ENCODE measurements around the gene OR2V1. TPM values are rescaled to one million over a fixed set of nuclear protein-coding genes. Genes with fewer than 3 reads are reported as not detected.

Gene OR2V1
- total and polyA plus RNA-seq, 2 experiments from 2014 or later = not detected

DNA sequence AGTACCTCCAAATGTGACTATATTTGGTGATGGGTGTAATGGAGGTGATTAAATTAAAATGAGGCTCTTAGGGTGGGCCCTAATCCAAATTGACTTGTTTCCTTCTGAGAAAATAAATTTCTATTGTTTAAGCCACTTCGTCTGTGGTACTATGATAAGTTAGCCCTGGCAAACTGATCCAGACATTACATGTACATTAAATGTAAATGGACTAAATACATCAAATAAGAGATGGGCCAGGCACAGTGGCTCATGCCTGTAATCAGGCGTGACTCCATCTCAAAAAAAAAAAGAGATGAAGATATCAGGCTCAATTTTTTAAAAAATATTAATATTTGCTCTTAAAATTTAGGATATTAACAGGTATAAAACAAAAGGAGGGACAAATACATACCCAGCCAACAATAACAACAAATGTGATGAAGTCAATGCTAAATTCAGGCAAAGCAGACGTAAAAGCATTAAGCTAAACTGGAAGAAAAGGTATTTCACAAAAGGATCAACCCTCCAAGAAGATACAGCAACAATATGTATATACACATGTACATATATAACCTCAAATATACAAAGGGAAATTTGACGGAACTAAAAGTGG lies 5.5 kb upstream of the OR2V1 start:
- no peak for DNase-seq (ENCODE audit: low spot score)
- Histone ChIP-seq H4K20me1 (ENCODE audit: insufficient read depth, poor library complexity, severe bottlenecking) (no peaks in the 10 kb centered on the region), H3K79me2 (no peaks in the 10 kb centered on the region), H3K27ac (no peak overlapping the region), H3K36me3 (replicated peaks; ENCODE audit: insufficient read depth, low read depth) (no peaks in the 10 kb centered on the region), H3K4me3 (no peak overlapping the region), H3K9me3 (ENCODE audit: low read depth) (no peaks in the 10 kb centered on the region), H2AFZ (no peak overlapping the region), H3K4me1 (ENCODE audit: insufficient read depth) (no peaks in the 10 kb centered on the region), H3K27me3 (no peaks in the 10 kb centered on the region), H3K4me2 (no peak overlapping the region), H3K9me2 (replicated peaks; ENCODE audit: insufficient read depth) (no peaks in the 10 kb centered on the region)
- WGBS (ENCODE audit: low lambda C conversion rate, missing lambda C conversion rate) = 85% methylated on average over 4 of the region's 4 CpGs
- no peak for TF ChIP-seq EZH2phosphoT487 (IDR thresholded peaks at IDR 0.05; ENCODE audit: low read depth, severe bottlenecking, unreplicated experiment)
- TF ChIP-seq EZH2 (IDR thresholded peaks at IDR 0.05; ENCODE audit: borderline replicate concordance) = no peak
- TF ChIP-seq, protein P1, sequence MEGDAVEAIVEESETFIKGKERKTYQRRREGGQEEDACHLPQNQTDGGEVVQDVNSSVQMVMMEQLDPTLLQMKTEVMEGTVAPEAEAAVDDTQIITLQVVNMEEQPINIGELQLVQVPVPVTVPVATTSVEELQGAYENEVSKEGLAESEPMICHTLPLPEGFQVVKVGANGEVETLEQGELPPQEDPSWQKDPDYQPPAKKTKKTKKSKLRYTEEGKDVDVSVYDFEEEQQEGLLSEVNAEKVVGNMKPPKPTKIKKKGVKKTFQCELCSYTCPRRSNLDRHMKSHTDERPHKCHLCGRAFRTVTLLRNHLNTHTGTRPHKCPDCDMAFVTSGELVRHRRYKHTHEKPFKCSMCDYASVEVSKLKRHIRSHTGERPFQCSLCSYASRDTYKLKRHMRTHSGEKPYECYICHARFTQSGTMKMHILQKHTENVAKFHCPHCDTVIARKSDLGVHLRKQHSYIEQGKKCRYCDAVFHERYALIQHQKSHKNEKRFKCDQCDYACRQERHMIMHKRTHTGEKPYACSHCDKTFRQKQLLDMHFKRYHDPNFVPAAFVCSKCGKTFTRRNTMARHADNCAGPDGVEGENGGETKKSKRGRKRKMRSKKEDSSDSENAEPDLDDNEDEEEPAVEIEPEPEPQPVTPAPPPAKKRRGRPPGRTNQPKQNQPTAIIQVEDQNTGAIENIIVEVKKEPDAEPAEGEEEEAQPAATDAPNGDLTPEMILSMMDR (IDR thresholded peaks at IDR 0.05; ENCODE audit: poor library complexity) = no peak

DNA sequence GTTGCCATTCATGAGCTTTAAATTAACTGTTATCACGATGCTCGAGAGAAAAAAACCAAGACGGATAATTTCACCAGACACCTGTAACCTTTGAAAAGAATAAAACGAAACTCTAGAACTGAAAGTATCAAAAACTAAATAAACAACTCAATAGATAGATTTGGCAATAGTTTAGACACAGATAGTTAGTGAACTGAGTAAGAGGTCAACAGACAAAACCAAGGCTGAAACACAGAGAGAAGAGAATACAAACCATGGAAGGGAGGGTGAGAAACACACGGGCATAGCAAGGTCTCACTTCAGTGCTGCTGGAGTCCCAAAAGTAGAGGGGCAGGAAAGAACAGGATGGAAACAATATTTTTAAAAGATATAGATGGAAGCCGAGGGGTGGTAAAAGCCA lies 3.3 kb upstream of the OR2V1 start:
- H4K20me1 ChIP-seq (ENCODE audit: insufficient read depth, poor library complexity, severe bottlenecking) = no peaks in the 10 kb centered on the region
- TF ChIP-seq EZH2phosphoT487 (IDR thresholded peaks at IDR 0.05; ENCODE audit: low read depth, severe bottlenecking, unreplicated experiment) (no peak), EZH2 (IDR thresholded peaks at IDR 0.05; ENCODE audit: borderline replicate concordance) (no peak)
- TF ChIP-seq, protein P1 (IDR thresholded peaks at IDR 0.05; ENCODE audit: poor library complexity) = no peak
- no peak overlapping the region for H3K27ac ChIP-seq
- WGBS (ENCODE audit: low lambda C conversion rate, missing lambda C conversion rate) = 87% methylated on average over 6 of the region's 6 CpGs
- no peak overlapping the region for H3K4me3 ChIP-seq
- no peaks in the 10 kb centered on the region for H3K9me3 ChIP-seq (ENCODE audit: low read depth)
- DNase-seq (ENCODE audit: low spot score) = no peak
- H3K4me2 ChIP-seq = no peak overlapping the region
- H2AFZ ChIP-seq = no peak overlapping the region
- H3K27me3 ChIP-seq = peaks cover 5% of the 10 kb centered on the region
- no peaks in the 10 kb centered on the region for H3K4me1 ChIP-seq (ENCODE audit: insufficient read depth)
- no peaks in the 10 kb centered on the region for H3K36me3 ChIP-seq (replicated peaks; ENCODE audit: insufficient read depth, low read depth)
- H3K9me2 ChIP-seq (replicated peaks; ENCODE audit: insufficient read depth) = no peaks in the 10 kb centered on the region
- H3K79me2 ChIP-seq = no peaks in the 10 kb centered on the region

DNA sequence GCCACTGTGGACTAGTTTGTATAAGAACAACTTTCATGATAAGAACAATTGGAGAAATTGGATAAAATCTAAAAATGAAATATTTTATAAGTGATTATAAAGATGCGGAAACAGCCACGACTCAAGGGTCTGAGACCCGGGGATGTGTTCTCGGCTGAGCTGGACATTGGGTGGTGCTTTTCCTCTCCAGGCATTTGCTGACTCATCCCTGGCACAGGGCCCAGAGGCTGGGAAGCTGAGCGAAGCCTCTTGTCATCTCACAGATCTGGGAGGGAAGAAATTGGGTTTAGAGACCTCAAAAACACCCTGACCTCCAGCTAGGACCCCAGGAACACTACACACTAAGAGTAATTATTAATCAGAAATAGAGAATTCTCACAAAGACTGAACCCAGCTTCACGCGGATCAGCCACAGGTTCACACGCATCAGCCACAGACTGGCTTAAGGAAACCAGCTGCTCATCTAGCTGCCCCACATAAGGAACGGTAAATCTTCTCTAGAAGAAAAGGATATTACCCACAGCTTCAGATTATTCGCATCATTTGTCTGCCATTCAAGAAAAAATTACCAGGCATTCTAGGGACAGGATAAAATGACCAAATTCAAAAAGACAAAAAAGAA lies 2.8 kb upstream of the OR2V1 start:
- Histone ChIP-seq H3K4me3 (no peak overlapping the region), H3K79me2 (no peaks in the 10 kb centered on the region), H2AFZ (no peak overlapping the region), H3K9me2 (replicated peaks; ENCODE audit: insufficient read depth) (no peaks in the 10 kb centered on the region), H3K4me1 (ENCODE audit: insufficient read depth) (no peaks in the 10 kb centered on the region), H3K36me3 (replicated peaks; ENCODE audit: insufficient read depth, low read depth) (no peaks in the 10 kb centered on the region), H3K27ac (no peak overlapping the region), H3K9me3 (ENCODE audit: low read depth) (no peaks in the 10 kb centered on the region), H4K20me1 (ENCODE audit: insufficient read depth, poor library complexity, severe bottlenecking) (no peaks in the 10 kb centered on the region), H3K4me2 (no peak overlapping the region), H3K27me3 (peaks cover 9% of the 10 kb centered on the region)
- WGBS (ENCODE audit: low lambda C conversion rate, missing lambda C conversion rate) = 86% methylated on average over 10 of the region's 10 CpGs
- DNase-seq (ENCODE audit: low spot score) = peak; percentile 26
- TF ChIP-seq, protein P1 (IDR thresholded peaks at IDR 0.05; ENCODE audit: poor library complexity) = no peak
- TF ChIP-seq EZH2 (IDR thresholded peaks at IDR 0.05; ENCODE audit: borderline replicate concordance) (no peak), EZH2phosphoT487 (IDR thresholded peaks at IDR 0.05; ENCODE audit: low read depth, severe bottlenecking, unreplicated experiment) (no peak)

All from hepatocyte (in vitro differentiated cells).